GM20431 (cell line): Measurements from ENCODE around the gene ITLN2.
"Not testable (repeated sequence)": the region's sequence is repeated elsewhere in the genome, so short reads cannot be mapped to it uniquely, and the experiment has no call there.

Source experiments
- in situ Hi-C: fragments of 300-500 bp; cut with MseI, MboI; formaldehyde crosslinking; loops from one replicate; pipeline ENCODE4 v1.15.0; 2020; ENCODE audit warnings: low sequenced_read_pairs; ENCODE audit not compliant: unreplicated experiment

The ITLN2 gene

GRCh38 chr1:160961419-160961818, 6.8 kb upstream of the ITLN2 start:
- in situ Hi-C loops, result loop anchor here (25.0 kb wide), 2 partner anchors 274 to 549 kb away; partner anchors contain the start of gene VANGL2

DNA sequence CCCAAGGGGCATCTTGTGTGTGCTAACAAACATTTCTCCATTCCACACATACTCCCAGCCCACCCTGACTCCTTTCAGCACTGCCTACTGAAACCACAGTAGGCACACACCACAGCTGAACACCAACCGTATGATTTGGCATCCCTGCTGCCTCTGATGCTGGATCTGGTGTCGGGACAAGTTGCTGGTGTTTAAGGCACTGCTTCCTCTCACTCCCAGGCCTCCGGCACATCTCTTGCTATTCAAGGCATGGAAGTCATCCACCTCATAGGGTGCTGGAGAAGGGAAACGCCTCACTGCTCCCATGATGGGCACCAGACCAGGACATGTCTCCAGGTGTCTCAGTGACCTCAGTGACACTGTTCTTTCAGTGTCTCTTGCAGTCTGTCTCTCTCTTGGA, 2.4 kb upstream of the ITLN2 start:
- in situ Hi-C loops, result loop anchor here (10.0 to 25.0 kb wide), 3 partner anchors 122 to 545 kb away; partner anchors contain the start of gene VANGL2

- in situ Hi-C loops, result loop anchor here (10.0 to 25.0 kb wide), 3 partner anchors 118 to 541 kb away; partner anchors contain the start of gene VANGL2
Measured at GRCh38 chr1:160953030-160953429, 1.6 kb downstream of the ITLN2 start.

- in situ Hi-C loops, result loop anchor here (10.0 to 25.0 kb wide), 3 partner anchors 117 to 540 kb away; partner anchors contain the start of gene VANGL2
Measured at GRCh38 chr1:160952129-160952510, 2.5 kb downstream of the ITLN2 start.

GRCh38 chr1:160951443-160952128, 3.0 kb downstream of the ITLN2 start:
- in situ Hi-C loops, result loop anchor here (10.0 to 25.0 kb wide), 3 partner anchors 117 to 539 kb away; partner anchors contain the start of gene VANGL2

DNA sequence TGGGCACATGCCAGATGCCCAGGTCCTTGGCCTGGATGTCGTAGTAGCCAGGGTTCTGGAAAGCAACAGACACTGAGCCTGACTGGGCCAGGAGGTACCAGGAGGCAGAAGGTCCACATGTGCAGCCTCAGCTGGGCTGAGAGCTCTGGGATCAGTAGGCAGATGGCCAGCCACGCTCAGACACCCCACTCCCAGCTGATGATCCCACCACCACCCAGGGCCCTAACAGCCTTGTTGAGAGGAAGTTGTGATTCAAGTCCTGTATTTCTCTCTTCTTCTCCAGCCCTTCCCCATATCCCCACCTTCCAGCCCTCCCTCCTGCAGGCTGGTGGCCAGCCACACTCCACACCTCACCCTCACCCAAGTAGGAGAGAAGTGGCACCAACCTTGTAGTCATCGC, 4.0 kb downstream of the ITLN2 start:
- in situ Hi-C loops, result loop anchor here (10.0 to 25.0 kb wide), 3 partner anchors 116 to 538 kb away; partner anchors contain the start of gene VANGL2

DNA sequence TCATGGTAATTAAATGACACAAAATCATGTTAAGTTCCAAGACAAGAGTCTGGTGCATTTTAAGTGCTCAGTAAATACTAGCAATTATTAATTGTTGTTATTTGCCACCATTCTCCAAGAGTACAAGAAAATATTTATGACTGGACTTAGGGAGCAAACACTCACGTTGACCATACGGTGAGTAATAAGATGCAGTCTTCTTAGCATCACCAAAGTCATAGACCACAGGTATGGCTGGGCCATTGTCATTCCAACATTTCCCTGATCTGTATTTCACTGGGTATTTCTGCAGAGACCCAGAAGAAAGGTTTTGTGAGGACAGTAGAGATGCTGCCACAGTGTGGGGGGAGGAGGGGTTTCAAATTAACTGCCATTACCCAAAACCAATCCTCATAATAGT, 4.7 kb downstream of the ITLN2 start:
- in situ Hi-C loops, result loop anchor here (10.0 to 25.0 kb wide), 3 partner anchors 115 to 538 kb away; partner anchors contain the start of gene VANGL2

DNA sequence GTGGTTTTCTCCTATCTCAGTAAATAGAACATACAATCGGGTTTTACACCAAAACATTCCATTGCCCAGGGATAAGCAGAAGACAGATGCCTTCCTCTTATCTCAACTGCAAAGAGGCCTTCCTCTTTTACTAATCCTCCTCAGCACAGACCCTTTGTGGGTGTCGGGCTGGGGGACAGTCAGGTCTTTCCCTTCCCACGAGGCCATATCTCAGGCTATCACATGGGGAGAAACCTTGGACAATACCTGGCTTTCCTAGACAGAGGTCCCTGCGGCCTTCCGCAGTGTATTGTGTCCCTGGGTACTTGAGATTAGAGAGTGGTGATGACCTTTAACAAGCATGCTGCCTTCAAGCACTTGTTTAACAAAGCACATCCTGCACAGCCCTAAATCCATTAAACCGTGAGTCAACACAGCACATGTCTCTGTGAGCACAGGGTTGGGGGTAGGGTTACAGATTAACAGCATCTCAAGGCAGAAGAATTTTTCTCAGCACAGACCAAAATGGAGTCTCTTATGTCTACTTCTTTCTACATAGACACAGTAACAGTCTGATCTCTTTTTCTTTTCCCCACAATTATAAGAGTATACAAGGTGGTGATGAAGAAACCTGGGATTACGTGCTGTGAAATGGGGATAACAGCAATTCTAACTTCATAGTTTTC, 5.3 kb downstream of the ITLN2 start:
- in situ Hi-C loops, result not testable (repeated sequence)

GRCh38 chr1:160947174-160947759, 7.3 kb downstream of the ITLN2 start:
- in situ Hi-C loops, result not testable (repeated sequence)

- in situ Hi-C loops, result not testable (repeated sequence)
Measured at GRCh38 chr1:160945881-160946280, 8.7 kb downstream of the ITLN2 start.

DNA sequence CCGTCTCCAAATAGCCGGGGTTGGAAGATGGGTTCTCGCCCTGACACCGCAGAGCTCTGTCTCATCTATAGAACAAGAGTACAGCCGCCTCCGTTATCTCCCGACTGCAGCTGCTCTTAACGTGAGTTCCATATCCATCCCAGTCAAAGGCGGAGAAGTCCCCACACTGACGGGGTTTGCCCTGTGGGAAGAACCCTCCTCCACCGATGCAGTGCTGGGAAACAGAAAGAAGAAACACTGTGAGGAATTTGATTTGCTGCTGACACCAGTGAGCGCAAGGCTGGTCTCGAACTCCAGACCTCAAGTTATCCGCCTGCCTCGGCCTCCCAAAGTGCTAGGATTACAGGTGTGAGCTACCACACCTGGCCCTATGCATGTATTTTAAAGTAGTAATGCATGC, 9.5 kb downstream of the ITLN2 start:
- in situ Hi-C loops, result no loop called here

DNA sequence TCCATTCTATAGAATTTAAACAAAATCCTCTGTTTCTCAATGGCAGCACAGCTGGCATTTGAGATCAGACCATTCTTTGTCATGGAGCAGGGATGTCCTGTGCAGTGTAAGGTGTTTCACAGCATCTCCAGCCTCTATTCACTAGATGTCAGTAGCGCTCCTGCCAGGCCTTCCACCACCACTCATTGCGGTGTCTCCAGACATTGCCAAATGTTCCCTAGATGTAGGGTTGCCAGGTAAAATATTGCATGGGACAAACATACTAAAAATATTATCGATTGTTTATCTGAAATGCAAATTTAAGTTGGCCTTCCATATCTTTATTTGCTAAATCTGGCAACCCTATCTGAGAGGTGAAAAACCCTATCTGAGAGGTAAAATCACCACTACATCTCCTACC, 11.7 kb downstream of the ITLN2 start:
- in situ Hi-C loops, result no loop called here

GRCh38 chr1:160936666-160937065, 17.9 kb downstream of the ITLN2 start:
- in situ Hi-C loops, result not testable (repeated sequence)

GRCh38 chr1:160935527-160936258, 18.9 kb downstream of the ITLN2 start:
- in situ Hi-C loops, result no loop called here

DNA sequence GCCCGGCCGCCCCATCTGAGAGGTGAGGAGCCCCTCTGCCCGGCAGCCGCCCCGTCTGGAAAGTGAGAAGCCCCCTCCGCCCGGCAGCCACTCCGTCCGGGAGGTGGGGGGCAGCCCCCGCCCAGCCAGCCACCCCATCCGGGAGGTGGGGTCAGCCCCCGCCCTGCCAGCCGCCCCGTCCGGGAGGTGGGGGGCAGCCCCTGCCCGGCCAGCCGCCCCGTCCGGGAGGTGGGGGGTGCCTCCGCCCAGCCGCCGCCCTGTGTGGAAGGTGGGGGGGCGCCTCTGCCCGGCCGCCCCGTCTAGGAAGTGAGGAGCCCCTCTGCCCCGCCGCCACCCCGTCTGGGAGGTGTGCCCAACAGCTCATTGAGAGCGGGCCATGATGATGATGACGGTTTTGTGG, 21.3 kb downstream of the ITLN2 start:
- in situ Hi-C loops, result not testable (repeated sequence)

GRCh38 chr1:160925652-160926244, 28.9 kb downstream of the ITLN2 start:
- in situ Hi-C loops, result no loop called here

GRCh38 chr1:160924791-160925651, 29.6 kb downstream of the ITLN2 start:
- in situ Hi-C loops, result no loop called here

GRCh38 chr1:160916666-160917065, 37.9 kb downstream of the ITLN2 start:
- in situ Hi-C loops, result no loop called here

DNA sequence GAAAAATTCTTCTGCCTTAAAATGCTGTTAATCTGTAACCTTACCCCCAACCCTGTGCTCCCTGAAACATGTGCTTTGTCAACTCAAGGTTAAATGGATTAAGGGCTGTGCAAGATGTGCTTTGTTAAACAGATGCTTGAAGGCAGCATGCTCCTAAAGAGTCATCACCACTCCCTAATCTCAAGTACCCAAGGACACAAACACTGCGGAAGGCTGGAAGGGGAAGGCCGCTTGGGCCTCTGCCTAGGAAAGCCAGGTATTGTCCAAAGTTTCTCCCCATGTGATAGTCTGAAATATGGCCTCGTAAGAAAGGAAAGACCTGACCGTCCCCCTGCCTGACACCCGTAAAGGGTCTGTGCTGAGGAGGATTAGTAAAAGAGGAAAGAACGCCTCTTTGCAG, 41.4 kb downstream of the ITLN2 start:
- in situ Hi-C loops, result not testable (repeated sequence)
